ENCODE measurements around the gene TLCD1.

The TLCD1 gene

GRCh38 chr17:28760601-28761562, 34.8 kb upstream of the TLCD1 start:
- H3K4me3 ChIP-seq (ENCODE audit: low read depth, low read length) = no peak overlapping the region
- TF ChIP-seq CTCF (IDR thresholded peaks at IDR 0.05; ENCODE audit: low read depth, low read length) = no peak

DNA sequence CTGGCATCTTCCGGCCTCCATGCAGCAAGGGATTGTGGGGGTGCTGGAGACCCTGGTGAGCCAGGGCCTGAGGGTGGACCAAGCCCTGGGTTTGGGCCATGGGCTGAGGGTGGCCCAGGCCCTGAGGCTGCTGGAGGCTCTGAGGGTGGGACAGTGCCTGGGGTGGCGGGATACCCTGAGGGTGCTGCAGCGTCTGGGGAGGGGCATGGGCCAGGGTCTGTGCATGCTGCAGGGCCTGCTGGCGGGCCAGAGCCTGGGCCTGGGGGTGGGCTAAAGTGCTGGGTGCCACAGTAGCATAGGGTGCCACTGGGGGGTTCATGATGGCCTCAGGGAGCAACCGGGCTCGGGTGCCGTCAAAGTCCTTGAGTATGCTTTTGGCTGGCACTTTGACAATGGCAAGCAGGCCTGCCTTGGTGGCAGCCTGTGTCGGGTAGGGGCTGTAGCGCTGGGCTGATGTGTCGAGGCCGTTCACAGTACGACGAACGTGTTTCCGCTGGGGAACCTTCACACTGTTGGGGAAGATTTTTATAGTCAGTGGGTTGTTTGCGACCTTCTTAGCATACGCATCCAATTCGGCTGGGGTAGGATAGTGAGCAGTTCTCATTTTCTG, 33.3 kb upstream of the TLCD1 start:
- no peak overlapping the region for H3K4me3 ChIP-seq (ENCODE audit: low read depth, low read length)
- TF ChIP-seq CTCF (IDR thresholded peaks at IDR 0.05; ENCODE audit: low read depth, low read length) = no peak

- H3K4me3 ChIP-seq (ENCODE audit: low read depth, low read length) = no peak overlapping the region
- TF ChIP-seq CTCF (IDR thresholded peaks at IDR 0.05; ENCODE audit: low read depth, low read length) = no peak
Observed at GRCh38 chr17:28758411-28759121, 32.5 kb upstream of the TLCD1 start.

GRCh38 chr17:28756049-28756804, 30.2 kb upstream of the TLCD1 start:
- no peak overlapping the region for H3K4me3 ChIP-seq (ENCODE audit: low read depth, low read length)
- no peak for TF ChIP-seq CTCF (IDR thresholded peaks at IDR 0.05; ENCODE audit: low read depth, low read length)

DNA sequence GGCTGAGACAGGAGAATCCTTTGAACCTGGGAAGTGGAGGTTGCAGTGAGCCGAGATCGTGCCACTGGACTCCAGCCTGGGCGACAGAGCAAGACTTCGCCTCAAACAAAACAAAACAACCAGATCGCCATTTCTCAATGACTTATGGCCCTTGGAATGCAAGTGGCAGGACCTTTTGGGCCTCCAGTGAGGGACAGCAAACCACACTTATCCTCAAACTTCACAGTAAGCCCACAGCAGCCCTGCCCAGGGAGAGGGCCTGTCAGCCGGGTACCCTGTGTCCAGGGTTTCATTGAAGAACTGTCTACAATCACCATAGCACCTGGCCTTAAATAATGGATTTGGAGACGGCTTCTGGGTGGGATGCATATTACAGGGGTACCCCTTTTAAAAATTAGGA, 29.5 kb upstream of the TLCD1 start:
- no peak overlapping the region for H3K4me3 ChIP-seq (ENCODE audit: low read depth, low read length)
- TF ChIP-seq CTCF (IDR thresholded peaks at IDR 0.05; ENCODE audit: low read depth, low read length) = no peak

- H3K4me3 ChIP-seq (ENCODE audit: low read depth, low read length) = no peak overlapping the region
- no peak for TF ChIP-seq CTCF (IDR thresholded peaks at IDR 0.05; ENCODE audit: low read depth, low read length)
Observed at GRCh38 chr17:28751600-28752366, 25.8 kb upstream of the TLCD1 start.
